Stimulated activated memory B cell treated with anti-CD40 and anti-IgM and Interleukin-4, amounts not matched to agents 10 μg/mL and 1 μg/mL and 100 μg/mL, for 72 hours (primary cell): ENCODE data around the gene CTNND2.
"Not testable (repeated sequence)": the region's sequence is repeated elsewhere in the genome, so short reads cannot be mapped to it uniquely, and the experiment has no call there.

Experiments
- ATAC-seq: fragments of 150-1000 bp; cut with Tn5 transposase; 2 replicates; pipeline ENCODE4 v1.10.0; 2021
- H3K27ac Mint-ChIP-seq: one replicate; pipeline ENCODE4 v1.8.0; 2022; ENCODE audit warnings: mild to moderate bottlenecking, mixed read lengths
- H3K27me3 Mint-ChIP-seq: one replicate; pipeline ENCODE4 v1.8.0; 2022; ENCODE audit warnings: mixed read lengths
- H3K36me3 Mint-ChIP-seq: one replicate; pipeline ENCODE4 v1.8.0; 2022; ENCODE audit warnings: mixed read lengths
- H3K4me1 Mint-ChIP-seq: one replicate; pipeline ENCODE4 v1.8.0; 2022; ENCODE audit warnings: mixed read lengths
- H3K4me3 Mint-ChIP-seq: one replicate; pipeline ENCODE4 v1.8.0; 2022; ENCODE audit warnings: mild to moderate bottlenecking, moderate library complexity, mixed read lengths
- H3K9me3 Mint-ChIP-seq: one replicate; pipeline ENCODE4 v1.8.0; 2022; ENCODE audit warnings: mixed read lengths

The CTNND2 gene

DNA sequence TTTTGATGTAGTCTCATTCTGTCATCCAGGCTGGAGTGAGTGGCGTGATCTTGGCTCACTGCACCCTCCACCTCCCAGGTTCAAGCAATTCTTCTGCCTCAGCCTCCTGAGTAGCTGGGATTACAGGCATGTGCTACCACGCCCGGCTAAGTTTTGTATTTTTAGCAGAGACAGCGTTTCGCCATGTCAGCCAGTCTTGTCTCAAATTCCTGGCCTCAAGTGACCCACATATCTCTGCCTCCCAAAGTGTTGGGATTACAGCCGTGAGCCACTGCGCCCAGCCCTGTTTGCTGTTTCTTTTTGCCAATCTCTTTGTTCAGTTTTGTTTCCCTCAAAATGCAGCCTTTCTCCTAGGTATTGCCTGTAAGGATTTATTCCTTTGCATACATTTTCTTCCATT is 287.6 kb downstream of the CTNND2 start:
- H3K9me3 Mint-ChIP-seq, H3K36me3 Mint-ChIP-seq, H3K27me3 Mint-ChIP-seq, H3K4me3 Mint-ChIP-seq, ATAC-seq, H3K4me1 Mint-ChIP-seq, H3K27ac Mint-ChIP-seq: not testable (repeated sequence)

DNA sequence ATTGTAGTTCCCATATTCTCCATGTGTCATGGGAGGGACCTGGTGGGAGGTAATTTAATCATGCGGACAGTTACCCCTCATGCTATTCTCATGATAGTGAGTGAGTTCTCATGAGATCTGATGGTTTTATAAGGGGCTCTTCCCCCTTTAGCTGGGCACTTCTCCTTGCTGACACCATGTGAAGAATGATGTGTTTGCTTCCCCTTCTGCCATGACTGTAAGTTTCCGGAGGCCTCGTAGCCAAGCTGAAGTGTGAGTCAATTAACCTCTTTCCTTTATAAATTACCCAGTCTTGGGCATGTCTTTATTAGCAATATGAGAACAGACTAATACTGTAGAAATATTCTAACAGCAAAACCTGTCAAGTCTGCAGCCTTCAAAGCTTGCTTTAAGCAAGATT is 293.2 kb downstream of the CTNND2 start:
- no peaks in the 10 kb centered on the region for H3K36me3 Mint-ChIP-seq
- no peak overlapping the region for H3K27ac Mint-ChIP-seq
- H3K4me3 Mint-ChIP-seq, result no peak overlapping the region
- ATAC-seq, result no peak
- H3K27me3 Mint-ChIP-seq, result no peaks in the 10 kb centered on the region
- H3K9me3 Mint-ChIP-seq, result no peaks in the 10 kb centered on the region
- H3K4me1 Mint-ChIP-seq, result no peaks in the 10 kb centered on the region

DNA sequence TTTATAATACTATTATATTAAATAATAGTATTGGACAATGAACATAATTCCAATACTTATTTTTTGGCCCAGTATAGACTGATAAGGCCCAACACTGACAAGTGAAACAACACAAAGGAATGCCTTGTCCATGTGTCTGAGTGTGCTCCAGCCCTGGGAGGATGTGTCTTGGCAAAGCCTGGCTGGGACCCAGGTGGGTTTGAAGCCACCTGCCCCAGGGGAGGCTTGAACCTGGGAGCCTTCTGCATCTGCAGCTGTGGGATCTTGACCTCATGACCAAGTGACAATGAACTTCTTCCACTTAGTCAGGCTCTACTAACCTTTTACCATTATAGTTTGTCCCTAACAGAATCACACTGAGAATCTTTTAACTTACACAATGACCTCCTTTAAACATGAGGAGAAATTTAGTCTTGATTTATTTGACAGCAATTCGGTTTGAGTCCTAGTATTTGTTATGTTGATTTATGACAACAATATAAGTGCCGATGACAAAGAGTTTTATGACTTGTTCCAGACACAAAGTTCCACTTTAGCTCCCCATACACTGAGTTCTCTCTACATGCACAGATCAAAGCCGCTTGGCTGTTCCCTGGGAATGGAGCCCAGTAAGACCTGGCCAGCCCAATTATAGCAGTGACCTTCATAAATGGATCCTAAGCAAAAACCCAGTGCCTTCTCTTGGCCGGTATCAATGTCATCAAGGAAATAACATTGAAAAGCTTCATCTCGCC is 294.5 kb downstream of the CTNND2 start:
- no peaks in the 10 kb centered on the region for H3K4me1 Mint-ChIP-seq
- H3K27me3 Mint-ChIP-seq, result no peaks in the 10 kb centered on the region
- no peaks in the 10 kb centered on the region for H3K9me3 Mint-ChIP-seq
- ATAC-seq, result no peak
- no peak overlapping the region for H3K27ac Mint-ChIP-seq
- H3K4me3 Mint-ChIP-seq, result no peak overlapping the region
- no peaks in the 10 kb centered on the region for H3K36me3 Mint-ChIP-seq

DNA sequence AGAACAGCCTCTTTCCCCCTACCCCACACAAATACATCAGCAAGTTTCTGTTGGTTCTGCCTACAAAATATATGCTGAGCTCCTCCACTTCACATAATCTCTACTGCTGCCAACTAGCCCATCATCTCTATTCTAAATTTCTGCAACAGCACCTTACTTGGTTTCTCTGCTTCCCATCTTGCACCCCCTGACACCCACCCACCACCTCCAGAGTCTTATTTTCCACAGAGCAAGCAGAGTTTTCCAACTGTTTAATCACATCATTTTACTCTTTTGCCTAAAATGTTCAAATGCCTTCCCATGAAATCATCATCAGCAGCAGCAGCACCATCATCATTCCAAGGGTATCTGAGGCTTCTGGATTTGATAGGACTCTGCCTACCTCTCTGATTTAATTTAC is 295.7 kb downstream of the CTNND2 start:
- Mint-ChIP-seq H3K4me3 (no peak overlapping the region), H3K4me1 (no peaks in the 10 kb centered on the region), H3K36me3 (no peaks in the 10 kb centered on the region), H3K27ac (no peak overlapping the region), H3K9me3 (no peaks in the 10 kb centered on the region), H3K27me3 (no peaks in the 10 kb centered on the region)
- peak; percentile 25 for ATAC-seq

DNA sequence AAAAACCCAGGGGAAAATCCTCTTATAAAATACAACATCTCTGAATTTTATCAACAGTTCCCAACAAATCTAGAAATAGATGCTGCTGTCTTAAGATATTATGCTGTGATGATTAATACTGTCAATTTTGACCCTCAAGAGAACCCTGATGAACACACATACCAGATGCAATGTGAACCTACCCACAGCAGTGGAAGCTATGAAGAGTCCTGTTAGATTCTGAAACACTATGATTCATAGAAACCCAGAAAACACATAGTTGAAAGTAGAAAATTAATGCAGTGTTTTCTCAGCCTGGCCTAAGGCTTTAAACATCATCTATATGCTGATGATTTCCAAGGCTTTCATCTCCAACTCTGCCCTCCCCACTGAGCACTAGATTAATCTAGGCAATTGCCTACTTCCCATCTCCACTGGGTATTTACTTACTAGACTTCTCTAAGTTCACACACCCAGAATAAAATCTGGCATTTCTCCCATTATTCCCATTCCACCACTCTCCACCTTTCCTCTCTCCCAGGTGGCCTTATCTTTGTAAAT is 296.2 kb downstream of the CTNND2 start:
- no peaks in the 10 kb centered on the region for H3K27me3 Mint-ChIP-seq
- H3K36me3 Mint-ChIP-seq, result no peaks in the 10 kb centered on the region
- H3K4me3 Mint-ChIP-seq, result no peak overlapping the region
- no peak overlapping the region for H3K27ac Mint-ChIP-seq
- no peak for ATAC-seq
- no peaks in the 10 kb centered on the region for H3K9me3 Mint-ChIP-seq
- no peaks in the 10 kb centered on the region for H3K4me1 Mint-ChIP-seq

DNA sequence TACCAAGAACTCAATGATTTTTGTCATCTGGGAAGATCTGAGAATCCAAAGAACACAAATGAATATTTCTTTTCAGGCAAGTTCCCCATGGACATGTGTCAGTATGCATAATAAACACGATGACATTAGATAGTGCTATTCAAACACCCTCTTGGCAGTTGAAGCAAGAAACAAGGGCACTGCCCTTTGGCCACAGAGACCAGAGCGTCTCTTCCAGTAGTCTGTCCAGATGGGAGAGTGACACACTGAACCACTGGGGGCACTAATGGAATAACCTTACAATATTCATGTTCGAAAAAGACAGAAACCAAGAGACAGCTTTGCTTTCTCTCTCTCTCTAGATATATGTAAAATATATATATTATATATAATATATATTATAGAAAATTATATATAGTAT is 301.9 kb downstream of the CTNND2 start:
- no peak overlapping the region for H3K4me3 Mint-ChIP-seq
- no peaks in the 10 kb centered on the region for H3K4me1 Mint-ChIP-seq

DNA sequence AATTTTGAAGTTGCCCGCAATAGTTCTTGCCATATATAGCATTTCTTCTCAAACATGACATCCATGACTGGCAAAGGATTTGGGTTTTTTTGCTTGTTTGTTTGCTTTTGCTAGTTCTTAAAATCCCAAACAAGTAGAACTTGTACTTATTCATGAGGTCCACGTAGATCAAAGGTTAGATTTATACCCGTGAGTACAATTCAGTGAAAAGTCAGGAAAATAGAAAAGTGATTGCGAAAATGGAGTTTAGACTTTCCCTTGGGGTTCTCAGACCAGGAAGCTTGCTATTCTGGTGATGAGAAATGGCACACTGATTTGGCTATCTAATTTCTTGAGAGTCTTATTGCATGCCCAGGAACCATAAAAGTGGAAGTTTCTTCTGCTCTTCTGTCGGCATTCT is 304.7 kb downstream of the CTNND2 start:
- no peak overlapping the region for H3K27ac Mint-ChIP-seq
- H3K9me3 Mint-ChIP-seq, result no peaks in the 10 kb centered on the region
- no peaks in the 10 kb centered on the region for H3K4me1 Mint-ChIP-seq
- no peaks in the 10 kb centered on the region for H3K27me3 Mint-ChIP-seq
- H3K4me3 Mint-ChIP-seq, result no peak overlapping the region
- no peaks in the 10 kb centered on the region for H3K36me3 Mint-ChIP-seq
- ATAC-seq, result no peak

More for the DNA sequence above, 301.9 kb downstream of the CTNND2 start:
- H3K27me3 Mint-ChIP-seq, result no peaks in the 10 kb centered on the region
- no peaks in the 10 kb centered on the region for H3K36me3 Mint-ChIP-seq
- ATAC-seq, result no peak
- no peak overlapping the region for H3K27ac Mint-ChIP-seq
- no peaks in the 10 kb centered on the region for H3K9me3 Mint-ChIP-seq

DNA sequence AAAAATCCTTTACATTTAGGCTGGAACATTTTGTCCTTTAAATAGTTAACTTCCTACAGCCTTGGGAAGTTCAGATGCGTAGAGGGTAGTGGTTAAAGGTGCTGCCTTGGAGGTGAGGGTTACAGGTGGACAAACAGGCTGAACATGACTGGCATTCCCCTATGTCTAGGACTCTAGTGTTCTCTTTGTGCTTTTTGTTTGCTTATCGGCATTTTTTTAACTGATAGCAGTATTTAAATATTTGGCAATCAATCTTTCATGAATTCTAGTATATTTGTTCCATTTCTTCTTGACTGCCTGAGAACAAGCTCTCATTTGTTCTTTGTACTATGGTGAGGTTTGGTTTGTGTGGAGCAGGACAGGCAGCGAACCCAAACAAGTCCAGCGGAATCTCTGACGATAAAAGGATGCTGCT is 307.6 kb downstream of the CTNND2 start:
- no peak for ATAC-seq
- H3K9me3 Mint-ChIP-seq, result peaks cover 3% of the 10 kb centered on the region
- H3K36me3 Mint-ChIP-seq, result no peaks in the 10 kb centered on the region
- H3K4me3 Mint-ChIP-seq, result no peak overlapping the region
- no peaks in the 10 kb centered on the region for H3K4me1 Mint-ChIP-seq
- no peaks in the 10 kb centered on the region for H3K27me3 Mint-ChIP-seq
- H3K27ac Mint-ChIP-seq, result no peak overlapping the region

DNA sequence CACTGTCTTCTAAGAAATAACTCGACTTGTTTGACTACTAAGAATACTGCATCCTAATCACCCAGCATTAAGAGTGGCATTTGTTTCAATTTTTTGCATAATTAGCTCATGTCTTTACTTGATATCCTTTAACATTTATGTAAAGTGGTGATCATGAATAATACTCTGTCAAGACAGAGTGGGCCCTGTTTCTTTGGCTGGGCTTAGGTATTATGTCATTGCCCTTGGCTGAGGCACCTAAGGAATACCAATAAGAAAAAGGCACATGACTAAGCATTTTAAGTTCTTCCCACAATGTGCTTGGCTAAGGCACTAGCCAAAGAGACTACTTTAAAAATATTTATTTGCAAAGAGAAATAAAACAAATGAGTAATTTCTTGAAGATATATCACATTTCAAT is 308.1 kb downstream of the CTNND2 start:
- H3K4me1 Mint-ChIP-seq, result no peaks in the 10 kb centered on the region
- peaks cover 3% of the 10 kb centered on the region for H3K9me3 Mint-ChIP-seq
- no peak for ATAC-seq
- no peaks in the 10 kb centered on the region for H3K27me3 Mint-ChIP-seq
- H3K4me3 Mint-ChIP-seq, result no peak overlapping the region
- H3K27ac Mint-ChIP-seq, result no peak overlapping the region
- no peaks in the 10 kb centered on the region for H3K36me3 Mint-ChIP-seq

DNA sequence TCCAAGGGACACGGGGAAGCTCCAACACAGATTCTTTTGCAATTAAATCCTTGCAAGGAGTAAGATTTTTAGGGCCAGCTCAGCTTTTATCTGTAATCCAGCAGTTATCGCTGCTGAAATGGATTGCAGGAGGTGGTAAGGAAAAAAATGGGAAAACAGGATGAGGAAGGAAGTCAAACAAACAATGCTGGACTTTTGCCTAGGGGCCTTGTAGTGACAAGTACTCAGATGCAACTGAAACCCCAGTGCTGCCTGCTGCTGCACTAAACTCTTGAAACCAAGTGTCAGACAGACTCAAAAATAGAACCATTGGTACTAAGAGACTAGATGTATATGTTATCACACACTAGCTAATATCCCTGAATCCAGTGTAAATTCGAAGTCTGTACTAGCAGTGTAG is 309.2 kb downstream of the CTNND2 start:
- no peak for ATAC-seq
- H3K27me3 Mint-ChIP-seq, result no peaks in the 10 kb centered on the region
- no peaks in the 10 kb centered on the region for H3K4me1 Mint-ChIP-seq
- no peaks in the 10 kb centered on the region for H3K36me3 Mint-ChIP-seq
- H3K9me3 Mint-ChIP-seq, result peaks cover 3% of the 10 kb centered on the region
- no peak overlapping the region for H3K27ac Mint-ChIP-seq
- H3K4me3 Mint-ChIP-seq, result no peak overlapping the region

DNA sequence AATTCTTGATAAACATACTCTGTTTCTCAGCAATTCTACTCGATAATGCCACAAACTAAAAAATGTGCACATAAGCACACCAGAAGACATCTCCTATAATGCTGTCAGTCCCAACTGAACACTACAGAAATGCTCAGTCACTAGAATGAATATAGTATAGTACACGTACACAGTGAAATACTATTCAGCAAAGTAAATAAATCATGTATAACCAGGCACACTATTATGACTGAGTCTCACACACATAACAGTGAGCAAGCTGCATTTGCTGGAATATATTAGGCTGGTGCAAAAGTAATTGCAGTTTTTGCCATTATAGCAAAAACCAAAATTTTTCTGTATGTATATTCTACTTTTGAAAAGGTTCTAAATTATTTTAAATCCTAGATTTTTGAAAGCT is 310.2 kb downstream of the CTNND2 start:
- no peak overlapping the region for H3K27ac Mint-ChIP-seq
- H3K4me3 Mint-ChIP-seq, result no peak overlapping the region
- ATAC-seq, result no peak
- peaks cover 3% of the 10 kb centered on the region for H3K9me3 Mint-ChIP-seq
- no peaks in the 10 kb centered on the region for H3K27me3 Mint-ChIP-seq
- H3K36me3 Mint-ChIP-seq, result no peaks in the 10 kb centered on the region
- H3K4me1 Mint-ChIP-seq, result no peaks in the 10 kb centered on the region

DNA sequence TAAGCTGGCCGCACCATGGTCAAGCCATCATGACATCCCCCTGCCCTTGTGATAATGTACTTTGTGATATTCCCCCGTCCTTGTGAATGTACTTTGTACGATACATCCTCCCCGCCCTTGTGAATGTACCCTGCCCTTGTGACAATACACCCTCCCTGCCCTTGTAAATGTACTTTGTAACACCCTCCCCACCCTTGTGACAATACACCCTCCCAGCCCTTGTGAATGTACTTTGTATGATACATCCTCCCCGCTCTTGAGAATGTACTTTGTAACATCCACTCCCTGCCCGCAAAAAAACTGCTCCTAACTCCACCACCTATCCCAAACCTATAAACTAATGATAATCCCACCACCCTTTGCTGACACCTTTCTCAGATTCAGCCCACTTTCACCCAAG is 313.8 kb downstream of the CTNND2 start:
- Mint-ChIP-seq H3K27ac (no peak overlapping the region), H3K4me3 (no peak overlapping the region), H3K4me1 (no peaks in the 10 kb centered on the region), H3K9me3 (peaks cover 3% of the 10 kb centered on the region), H3K36me3 (no peaks in the 10 kb centered on the region), H3K27me3 (no peaks in the 10 kb centered on the region)
- ATAC-seq, result no peak

DNA sequence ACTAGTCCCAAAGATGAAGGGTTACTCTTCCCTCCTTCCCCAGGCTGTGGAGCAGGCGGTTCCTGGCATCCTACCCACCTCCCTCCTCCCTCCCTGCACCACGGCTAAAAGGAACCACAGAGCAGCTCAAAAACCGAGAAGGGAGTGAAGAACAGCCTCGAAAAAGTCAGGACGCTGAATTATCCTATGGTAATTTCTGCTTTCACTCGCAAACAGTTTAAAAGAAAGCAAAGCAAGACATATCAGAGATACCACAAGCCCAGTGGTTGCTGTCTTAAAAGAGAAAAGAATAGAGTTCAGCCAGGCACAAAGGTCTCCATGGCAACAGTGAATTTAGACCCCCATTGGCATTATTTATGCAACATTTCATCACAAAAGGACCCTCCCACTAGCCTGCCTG is 315.4 kb downstream of the CTNND2 start:
- no peaks in the 10 kb centered on the region for H3K4me1 Mint-ChIP-seq
- H3K36me3 Mint-ChIP-seq, result no peaks in the 10 kb centered on the region
- H3K4me3 Mint-ChIP-seq, result no peak overlapping the region
- no peak for ATAC-seq
- H3K9me3 Mint-ChIP-seq, result peaks cover 3% of the 10 kb centered on the region
- H3K27me3 Mint-ChIP-seq, result no peaks in the 10 kb centered on the region
- H3K27ac Mint-ChIP-seq, result no peak overlapping the region

DNA sequence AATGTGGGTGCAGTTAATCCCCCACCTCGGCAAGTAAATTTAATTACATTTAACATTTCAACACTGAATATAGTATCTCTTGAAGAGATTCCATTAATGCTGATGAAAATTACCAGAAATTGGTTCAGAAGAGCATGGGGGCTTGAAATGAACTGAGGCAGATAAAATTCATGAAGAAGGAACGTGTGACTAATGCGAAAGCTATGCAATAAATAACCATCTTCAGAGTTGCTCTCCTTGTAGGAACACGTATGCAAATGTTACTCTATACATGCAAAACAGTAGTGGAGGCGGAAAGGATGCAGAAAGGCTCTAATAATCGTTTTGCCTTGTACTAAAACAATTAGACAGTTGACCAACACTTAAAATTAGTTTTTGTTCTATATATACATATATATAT is 320.2 kb downstream of the CTNND2 start:
- Mint-ChIP-seq H3K4me1 (no peaks in the 10 kb centered on the region), H3K36me3 (no peaks in the 10 kb centered on the region), H3K4me3 (no peak overlapping the region), H3K27ac (no peak overlapping the region), H3K27me3 (no peaks in the 10 kb centered on the region), H3K9me3 (no peaks in the 10 kb centered on the region)
- ATAC-seq, result no peak

DNA sequence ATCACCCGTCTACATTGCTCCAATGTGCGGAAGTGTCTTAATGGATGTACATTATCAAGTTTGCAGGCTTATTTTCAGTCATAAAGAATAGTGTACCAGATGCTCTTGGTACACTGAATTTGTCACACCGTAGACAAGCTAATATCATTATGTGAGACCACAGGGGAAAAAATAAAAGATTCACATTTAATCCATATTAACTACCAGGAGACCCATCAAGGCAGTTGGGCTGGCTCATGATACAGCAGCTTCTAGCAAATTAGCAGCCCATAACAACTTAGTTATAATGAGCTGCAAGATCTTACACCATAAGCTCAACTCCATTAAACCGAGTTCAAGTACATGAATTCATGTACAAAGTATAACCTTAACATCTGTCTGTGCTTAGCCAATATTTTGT is 324.9 kb downstream of the CTNND2 start:
- Mint-ChIP-seq H3K4me1 (no peaks in the 10 kb centered on the region), H3K27me3 (no peaks in the 10 kb centered on the region), H3K4me3 (no peak overlapping the region), H3K9me3 (no peaks in the 10 kb centered on the region), H3K36me3 (no peaks in the 10 kb centered on the region), H3K27ac (no peak overlapping the region)
- ATAC-seq, result no peak

DNA sequence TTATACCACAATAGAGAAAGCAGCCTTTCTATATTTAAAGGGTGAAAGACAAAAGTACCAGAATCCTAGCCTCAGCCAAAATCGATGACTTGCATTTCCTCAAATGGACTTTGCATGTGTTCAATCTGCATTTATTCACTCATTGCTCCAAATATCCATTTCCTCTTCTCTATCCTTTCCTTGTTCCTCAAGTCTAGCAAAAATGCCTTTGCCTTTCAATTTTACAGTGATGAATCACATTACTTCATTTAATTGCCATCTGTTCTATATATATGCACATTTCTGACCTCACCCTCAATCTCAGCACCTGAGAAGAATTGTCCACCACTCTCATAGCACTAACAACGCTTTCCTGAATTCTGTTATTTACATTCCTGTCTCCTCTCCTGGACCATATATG is 329.5 kb downstream of the CTNND2 start:
- H3K4me1 Mint-ChIP-seq, result no peaks in the 10 kb centered on the region
- H3K4me3 Mint-ChIP-seq, result no peak overlapping the region
- no peaks in the 10 kb centered on the region for H3K36me3 Mint-ChIP-seq
- no peaks in the 10 kb centered on the region for H3K27me3 Mint-ChIP-seq
- ATAC-seq, result no peak
- no peak overlapping the region for H3K27ac Mint-ChIP-seq
- no peaks in the 10 kb centered on the region for H3K9me3 Mint-ChIP-seq
